Stimulated activated CD4-positive, alpha-beta T cell treated with anti-CD3 and anti-CD28 coated beads, TNF-alpha, amount 100 ng/mL, for 1 hour (primary cell): ENCODE measurements around the gene PCYT1A.

Source experiments
- DNase-seq, 3 donors: peaks; one replicate each; pipeline ENCODE4 v3.0.0-alpha.2; 2020; ENCODE audit warnings: low read depth in 3 of 3, low spot score in 1 of 3

Gene PCYT1A

GRCh38 chr3:196238612-196239560 is 48.6 kb downstream of the PCYT1A start:
- no peak for DNase-seq

DNA sequence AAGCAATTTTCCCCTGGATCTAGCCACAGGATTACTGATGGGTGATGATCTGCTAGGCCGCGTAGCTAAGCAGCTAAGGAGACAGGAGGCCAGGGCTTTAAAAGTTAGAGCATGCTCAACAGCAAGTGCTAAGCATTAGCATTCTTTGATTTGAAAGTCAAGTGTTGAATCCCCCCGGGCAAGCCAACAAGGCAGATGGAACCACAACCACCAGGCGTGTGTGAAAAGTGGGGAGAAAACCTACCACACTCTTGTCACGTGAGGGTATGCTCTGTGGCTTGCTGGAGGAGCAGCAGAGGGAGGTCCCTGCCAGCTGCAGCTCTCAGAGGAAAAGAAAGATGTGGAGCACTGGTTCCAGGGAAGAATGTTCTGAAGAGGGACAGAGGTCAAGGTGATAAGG is 50.3 kb downstream of the PCYT1A start:
- DNase-seq, result no peak

- no peak for DNase-seq
Observed at GRCh38 chr3:196236223-196236622, 51.3 kb downstream of the PCYT1A start.

DNA sequence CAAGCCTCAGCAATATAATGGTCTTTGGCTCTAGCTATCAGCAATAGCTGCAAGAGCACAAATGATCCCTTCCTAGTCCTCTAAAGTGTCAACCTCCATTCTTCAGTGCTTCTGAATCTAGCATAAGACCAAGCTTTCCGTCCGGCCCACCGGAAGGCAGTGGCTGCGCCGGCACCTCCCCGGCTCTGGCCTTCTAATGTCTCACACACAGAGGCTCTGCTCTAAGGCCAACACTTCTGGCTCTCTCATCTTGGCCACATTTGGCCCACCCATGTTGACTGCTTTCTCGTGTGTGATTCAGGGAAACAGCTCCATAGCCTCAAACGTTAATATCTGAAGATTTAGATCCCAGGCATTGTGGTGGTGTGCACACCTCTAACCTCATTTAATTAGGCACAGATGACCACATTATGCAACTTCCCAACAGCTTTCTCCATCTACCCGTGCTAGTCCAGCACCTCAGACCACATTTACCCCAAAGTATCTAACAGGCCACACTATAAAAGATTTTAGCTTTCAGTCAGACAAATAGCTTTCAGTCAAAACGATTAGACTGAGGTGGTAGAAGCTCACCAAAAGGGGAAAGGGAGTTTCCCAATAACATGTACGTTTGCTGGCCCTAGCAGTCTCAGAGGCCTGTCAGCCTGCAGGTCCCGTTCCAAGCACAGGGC is 51.9 kb downstream of the PCYT1A start:
- DNase-seq, result no peak

GRCh38 chr3:196232882-196233251 is 54.7 kb downstream of the PCYT1A start:
- DNase-seq, result no peak

GRCh38 chr3:196232154-196232881 is 55.2 kb downstream of the PCYT1A start:
- no peak for DNase-seq

DNA sequence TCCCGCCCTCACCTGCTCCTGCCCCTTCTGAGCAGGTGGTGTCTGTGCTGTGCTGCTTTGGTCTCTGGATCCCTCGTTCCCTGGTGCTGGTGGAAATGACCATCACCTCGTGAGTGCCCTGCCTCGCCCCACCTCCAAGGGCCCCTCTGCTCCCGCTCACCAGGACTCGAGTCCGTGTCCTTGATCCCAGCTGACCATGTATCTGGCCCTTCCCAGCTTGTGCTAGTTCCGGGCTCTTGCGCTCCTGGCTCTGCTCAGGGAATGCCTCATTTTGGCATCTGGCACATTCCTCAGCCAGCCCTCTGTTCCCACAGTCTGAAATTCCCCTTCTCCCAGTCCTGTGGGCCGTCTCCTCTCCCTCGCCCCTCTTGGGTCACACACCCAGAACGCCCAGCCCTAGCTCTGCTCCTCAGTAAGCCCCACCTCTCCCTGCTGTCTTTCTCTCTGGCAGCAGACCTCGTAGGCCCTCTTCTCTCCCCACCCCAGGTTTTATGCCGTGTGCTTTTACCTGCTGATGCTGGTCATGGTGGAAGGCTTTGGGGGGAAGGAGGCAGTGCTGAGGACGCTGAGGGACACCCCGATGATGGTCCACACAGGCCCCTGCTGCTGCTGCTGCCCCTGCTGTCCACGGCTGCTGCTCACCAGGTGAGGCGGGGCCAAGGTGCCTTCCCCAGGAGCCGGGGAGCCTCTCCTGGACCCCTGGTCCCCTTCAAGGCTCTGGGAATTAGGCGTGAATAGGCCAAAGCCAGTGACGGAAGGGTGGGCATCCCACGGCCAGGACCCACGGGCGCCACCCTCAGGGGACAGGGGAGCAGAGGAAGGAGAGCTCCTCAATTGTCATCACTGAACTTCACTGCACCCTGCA is 59.7 kb downstream of the PCYT1A start:
- no peak for DNase-seq

DNA sequence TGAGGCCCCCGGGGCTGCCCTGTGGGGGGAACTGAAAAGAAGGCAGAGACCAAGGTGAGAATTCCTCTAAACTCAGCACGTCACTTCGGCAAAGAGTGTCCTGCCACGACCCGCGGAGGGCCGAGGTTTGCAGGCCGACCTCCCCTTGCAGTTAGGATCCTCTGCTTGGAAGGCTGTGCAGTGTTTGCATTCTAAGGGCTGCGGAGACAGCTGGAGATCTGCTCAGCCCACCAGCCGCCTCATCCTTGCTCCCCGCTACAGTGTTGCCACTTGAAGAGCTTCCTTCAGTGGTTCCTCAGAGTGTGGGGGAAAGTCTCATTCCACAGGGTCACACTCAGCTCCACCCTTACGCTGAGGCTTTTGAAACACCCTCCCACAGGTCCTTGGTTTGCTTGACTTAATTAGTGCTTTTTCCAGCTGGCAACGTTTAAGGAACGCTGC is 60.4 kb downstream of the PCYT1A start:
- DNase-seq, result no peak

DNA sequence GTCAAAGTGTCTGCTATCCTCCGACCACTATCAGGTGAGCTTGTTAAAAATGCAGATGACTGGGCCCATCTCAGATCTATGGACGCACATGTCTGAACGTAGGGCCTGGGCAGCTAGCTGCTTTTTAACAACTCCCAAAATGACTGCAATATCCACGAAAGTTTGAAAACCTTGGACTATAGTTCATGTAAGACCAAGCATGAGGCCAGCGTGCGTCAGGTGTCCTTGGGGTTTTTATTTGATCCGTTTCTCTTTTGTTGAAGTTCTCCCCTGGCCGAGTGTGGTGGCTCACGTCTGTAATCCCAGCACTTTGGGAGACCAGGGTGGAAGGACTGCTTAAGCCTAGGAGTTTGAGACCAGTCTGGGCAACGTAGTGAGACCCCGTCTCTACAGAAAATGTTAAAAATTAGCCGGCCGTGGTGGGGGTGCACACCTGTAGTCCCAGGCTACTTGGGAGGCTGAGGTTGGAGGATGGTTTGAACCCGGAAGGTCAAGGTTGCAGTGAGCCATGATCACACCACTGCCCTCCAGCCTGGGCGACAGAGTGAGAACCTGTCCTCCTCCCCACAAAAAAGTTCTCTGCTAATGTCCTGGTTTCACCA is 61.7 kb downstream of the PCYT1A start:
- DNase-seq, result no peak

DNA sequence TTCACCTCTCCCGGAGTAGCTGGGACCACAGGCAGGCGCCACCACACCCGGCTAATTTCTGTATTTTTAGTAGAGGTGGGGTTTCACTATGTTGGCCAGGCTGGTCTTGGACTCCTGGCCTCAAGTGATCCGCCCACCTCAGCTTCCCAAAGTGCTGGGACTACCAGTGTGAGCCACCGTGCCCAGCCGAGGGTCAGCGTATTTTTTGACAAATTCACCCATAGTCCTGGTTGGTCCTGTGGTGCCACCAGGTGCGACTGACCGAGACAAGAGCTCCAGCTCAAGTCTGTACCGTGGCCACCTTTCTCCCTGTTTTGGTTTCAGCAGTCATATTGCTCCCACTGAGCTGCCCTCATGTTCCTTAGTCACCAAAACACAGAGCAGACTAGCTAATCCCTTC is 62.4 kb downstream of the PCYT1A start:
- DNase-seq, result no peak

DNA sequence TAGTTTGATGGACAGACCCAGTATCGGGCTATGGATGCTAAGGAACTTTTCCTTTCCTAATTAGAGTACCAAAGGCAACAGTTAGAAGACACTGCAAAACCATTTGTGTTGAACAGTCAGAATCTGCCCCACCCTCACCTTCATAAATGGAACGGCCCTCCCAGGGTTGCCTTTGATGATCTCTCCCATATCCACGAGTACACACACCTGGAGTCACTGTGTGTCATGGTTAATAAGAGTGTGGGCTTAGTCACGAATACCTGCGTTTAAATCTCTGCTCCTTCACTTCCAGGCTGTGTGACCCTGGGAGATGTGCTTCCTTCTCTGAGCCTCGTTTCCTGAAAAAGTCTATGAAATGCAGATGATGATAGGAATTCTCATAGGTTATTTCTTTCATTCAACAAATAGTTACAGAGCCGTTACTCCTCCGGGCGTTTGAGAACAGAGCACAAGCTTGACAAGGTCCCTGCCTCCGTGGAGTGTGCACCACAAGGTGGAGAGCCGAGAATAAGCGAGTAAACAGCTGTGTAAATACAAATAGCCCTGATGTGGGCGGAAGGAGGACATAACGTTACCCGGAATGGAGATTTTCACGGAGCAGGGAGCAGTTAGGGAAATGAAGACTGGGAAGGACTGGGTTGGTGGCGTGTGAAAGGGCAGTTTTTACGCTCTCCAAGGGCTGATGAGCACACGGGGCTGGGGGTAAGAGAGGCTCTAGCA is 64.5 kb downstream of the PCYT1A start:
- no peak for DNase-seq

DNA sequence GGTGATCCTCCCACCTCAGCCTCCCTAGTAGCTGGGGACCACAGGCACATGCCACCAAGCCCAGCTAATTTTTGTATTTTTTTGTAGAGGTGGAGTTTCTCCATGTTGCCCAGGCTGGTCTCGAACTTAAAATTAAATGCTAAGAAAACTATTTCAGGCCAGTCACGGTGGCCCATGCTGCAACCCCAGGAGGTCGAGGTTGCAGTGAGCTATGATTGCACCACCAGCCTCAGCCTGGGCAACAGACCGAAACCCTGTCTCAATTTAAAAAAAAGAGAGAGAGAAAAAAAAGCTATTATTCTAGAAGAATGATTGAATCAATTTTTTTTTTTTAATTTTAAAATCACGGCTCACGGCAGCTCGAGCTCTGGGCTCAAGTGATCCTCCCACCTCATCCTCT is 66.5 kb downstream of the PCYT1A start:
- no peak for DNase-seq

DNA sequence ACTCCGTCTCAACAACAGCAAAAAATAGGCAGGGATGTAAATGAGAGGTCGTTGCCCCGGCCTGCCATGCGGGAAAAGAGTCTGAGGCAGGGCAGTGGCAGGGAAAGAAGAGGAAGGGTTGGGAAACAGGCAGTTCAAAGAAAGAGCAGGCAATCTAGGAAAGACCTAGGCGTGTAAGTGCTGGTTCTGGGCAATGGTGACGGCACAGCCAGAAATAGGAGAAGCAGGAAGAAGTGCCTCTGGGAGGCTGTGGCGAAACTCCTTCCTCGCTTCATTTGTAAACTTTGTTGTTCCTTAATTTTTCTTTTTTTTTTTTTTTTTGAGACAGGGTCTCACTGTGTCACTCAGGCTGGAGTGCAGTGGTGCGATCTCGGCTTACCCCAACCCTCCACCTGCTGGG is 66.9 kb downstream of the PCYT1A start:
- DNase-seq, result no peak

- no peak for DNase-seq
Observed at GRCh38 chr3:196219970-196220311, 67.6 kb downstream of the PCYT1A start.

DNA sequence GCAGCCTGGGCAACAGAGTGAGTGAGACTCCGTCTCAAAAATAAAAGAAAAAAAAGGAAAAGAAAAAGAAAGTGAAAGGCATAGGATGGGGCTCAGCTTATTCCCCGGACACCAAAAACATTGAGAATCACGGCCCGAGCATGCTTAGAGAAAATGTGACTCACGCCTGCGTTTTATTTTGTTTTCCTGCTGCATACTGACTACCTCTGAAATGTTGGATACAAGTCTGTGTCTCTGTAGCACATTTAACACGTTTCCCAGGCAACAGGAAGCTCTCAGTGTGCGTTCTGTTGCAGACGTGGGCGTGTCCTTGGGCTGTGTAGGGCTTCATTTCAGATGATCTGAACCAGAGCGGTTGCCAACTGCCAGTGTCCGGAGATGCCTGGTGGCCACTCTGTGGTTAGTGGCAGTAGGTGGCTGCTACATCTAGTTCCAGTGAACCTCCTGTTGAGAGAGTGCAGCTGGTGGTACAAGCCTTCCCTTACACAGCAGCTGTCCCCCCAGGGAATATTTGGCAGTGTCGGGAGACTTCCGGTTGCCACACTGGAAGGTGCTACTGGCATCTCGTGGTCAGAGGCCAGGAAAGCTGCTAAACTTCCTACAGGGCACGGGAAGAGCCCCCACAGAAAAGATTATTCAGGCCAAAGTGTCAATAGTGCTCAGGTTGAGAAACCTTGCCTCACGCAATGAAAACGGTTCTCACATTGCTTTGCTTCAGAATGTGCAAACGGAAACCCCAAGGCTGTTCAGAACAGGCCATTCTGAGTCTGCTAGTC is 68.1 kb downstream of the PCYT1A start:
- DNase-seq, result peak in 2 of 3 donors; percentile 37 to 39

GRCh38 chr3:196218155-196218712 is 69.3 kb downstream of the PCYT1A start:
- DNase-seq, result no peak

DNA sequence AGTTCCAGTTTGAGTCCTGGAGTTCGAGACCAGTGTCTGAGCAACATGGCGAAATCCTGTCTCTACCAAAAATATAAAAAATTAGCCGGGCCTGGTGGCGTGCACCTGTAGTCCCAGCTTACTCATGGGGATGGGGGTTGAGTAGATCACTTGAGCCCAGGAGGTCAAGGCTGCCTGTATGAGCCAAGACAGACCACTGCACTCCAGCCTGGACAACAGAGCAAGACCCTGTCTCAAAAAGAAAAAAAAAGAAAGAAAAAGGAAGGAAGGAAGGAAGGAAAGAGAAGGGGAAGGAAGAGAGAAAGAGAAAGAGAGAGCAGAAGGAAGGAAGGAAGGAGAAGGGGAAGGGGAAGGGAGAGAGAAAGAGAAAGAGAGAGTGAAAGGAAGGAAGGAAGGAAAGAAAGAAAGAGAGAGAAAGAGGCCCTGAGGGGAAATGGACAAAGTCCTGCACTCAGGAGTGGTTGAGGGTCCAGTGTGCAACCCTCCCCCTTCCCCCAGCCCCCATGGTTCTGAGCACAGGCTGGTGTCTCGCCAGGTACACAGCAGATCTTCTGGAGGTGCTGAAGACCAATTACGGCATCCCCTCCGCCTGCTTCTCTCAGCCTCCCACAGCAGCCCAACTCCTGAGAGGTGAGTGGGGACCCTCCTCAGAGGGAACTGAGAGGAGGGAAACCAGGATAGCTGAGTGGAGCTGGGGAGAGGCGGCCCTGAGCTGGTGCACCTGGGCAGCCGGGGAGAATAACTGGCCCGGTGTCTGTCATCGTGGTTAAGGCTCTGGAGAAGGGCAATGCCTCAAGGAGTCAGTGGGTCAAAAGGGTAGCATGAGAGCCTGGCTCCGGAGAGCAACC is 70.0 kb downstream of the PCYT1A start:
- no peak for DNase-seq

GRCh38 chr3:196216681-196217211 is 70.8 kb downstream of the PCYT1A start:
- DNase-seq, result no peak
